Activated CD4-positive, alpha-beta T cell treated with anti-CD3 and anti-CD28 coated beads, Interleukin-2, Interleukin-4, amounts not matched to agents 100 ng/mL and 50 ng/mL, durations not matched to agents 16 hours and 8 hours (primary cell): ENCODE measurements around the gene CREB1.

ENCODE experiments used
- DNase-seq: peaks from one replicate; pipeline ENCODE4 v3.0.0-alpha.2; 2020; ENCODE audit warnings: low spot score

The CREB1 gene

DNA sequence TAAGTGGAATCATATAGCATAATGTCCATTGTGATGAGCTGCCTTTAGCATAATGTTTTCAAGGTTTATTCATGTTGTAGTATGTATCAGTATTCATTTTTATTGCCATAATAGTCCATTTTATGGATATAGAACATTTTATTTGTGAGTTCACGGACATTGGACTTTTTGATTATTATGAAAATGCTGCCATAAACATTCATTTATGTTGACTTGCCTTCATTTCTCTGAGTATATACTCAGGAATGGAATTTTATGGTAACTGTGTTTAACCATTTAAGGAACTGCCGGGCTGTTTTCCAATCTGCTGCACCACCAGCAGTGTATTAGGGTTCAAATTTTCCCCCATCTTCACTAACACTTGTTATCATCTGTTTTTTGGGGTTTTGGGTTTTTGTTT lies 12.2 kb downstream of the CREB1 start:
- no peak for DNase-seq

GRCh38 chr2:207543272-207543671 lies 13.5 kb downstream of the CREB1 start:
- DNase-seq = no peak

DNA sequence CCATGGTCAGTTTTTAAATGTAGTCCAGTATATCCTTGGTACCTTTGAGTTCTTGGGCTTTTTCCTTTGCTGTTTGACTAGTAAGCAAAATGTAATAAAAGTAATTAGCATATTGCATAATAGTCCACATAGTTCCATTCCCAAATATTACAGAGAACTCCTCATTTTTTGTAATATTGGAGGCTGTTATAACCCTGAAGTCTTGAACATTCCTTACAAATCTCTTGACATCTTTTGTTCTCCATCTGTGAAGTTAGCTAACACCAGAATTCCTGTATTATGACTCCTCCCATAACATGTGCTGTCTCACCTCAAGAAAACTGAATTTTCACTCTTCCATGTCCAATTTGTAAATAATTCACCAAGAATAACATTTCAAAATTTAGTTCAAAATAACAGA lies 17.1 kb downstream of the CREB1 start:
- DNase-seq = no peak

DNA sequence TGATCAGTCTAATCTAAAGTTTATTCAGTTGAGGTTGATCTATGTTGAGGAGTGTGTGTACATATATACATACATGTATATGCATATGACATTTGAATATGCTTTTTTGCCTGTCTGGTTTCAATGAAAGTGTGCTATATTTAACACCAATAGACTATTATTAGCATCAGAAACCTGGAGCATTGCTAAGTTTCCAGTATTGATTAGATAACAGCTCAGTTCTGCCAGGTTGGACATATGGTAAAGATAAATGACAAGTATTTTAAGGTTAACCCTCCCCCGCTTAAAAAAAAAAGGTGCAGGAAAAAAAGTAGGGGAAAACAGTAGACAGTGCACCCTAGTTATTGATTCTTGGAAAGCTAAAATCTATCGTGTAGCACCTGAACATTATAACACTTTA lies 19.4 kb downstream of the CREB1 start:
- no peak for DNase-seq

DNA sequence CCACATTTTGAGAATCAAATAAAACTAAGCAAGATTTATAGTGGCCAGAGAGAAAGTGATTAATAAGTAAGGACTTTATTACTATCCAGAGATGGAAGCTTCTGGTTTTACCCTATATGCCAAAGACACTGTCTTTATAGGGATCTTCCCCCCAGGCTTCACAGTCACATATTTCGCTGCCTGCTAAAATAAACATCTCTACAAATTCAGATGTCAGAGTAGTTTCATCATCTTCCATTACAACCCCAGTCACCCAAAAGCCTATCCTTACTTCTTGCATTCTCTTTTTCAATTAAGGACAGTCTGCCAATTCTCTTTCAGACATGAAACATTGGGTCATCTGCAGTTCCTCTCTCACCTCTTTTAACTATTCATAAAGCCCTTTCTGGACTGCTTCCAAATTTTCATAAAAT lies 28.3 kb downstream of the CREB1 start:
- DNase-seq = no peak

GRCh38 chr2:207561386-207562080 lies 31.8 kb downstream of the CREB1 start:
- no peak for DNase-seq

DNA sequence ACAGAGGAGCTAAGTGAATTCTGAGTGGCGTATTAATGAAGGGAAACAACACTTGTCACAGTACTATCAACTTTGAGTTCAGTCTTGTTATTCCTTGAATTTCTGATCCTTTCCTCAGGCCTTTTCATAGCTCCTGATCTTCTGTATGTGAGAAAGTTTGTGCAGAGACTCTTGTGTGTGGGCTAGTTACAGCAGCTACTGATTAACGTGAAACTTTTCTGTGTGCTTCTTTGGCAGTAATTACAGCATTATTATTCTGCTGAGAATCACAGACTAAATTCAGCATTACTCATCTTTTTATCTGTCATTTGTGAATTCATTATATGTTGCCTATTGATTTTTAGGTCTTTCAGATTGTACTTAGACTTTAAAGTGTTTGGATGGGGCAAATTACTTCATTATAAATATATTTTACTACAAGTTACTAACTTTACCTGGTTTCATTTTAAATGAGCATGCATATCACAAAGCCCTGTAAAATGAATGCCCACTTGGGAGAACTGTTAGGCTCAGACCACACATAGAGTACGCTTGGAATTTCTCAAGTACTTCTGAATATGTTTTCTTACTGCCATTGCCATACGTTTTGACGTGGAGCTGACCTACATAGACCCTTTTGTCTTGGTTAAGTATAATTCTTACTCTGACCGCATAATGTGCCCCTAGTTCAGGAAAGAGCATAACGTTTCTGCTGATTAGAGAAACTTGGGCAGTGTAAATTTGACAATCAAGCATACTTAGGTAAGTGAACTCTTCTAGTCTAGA lies 36.2 kb downstream of the CREB1 start:
- DNase-seq = no peak

DNA sequence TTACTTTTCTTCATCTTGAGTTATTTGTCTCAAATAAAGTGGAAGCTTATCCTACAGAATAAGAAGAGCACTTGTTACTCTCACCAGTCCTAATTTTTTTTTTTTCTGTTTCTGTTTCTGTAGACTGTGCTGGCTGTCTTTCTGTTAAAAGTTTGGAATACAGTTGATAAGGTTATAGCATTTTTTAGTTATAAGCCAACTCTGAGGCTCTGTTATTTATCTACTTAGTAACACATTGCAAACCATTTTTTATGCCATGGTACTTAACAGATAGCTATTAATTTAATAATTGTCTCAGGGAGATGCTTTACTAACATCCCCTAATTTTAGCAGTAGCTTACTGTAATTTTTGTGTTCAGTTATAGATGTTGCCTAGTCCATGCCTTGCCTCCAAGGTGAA lies 37.9 kb downstream of the CREB1 start:
- DNase-seq = no peak

- no peak for DNase-seq
These were observed 41.6 kb downstream of the CREB1 start for GRCh38 chr2:207571370-207571769.

DNA sequence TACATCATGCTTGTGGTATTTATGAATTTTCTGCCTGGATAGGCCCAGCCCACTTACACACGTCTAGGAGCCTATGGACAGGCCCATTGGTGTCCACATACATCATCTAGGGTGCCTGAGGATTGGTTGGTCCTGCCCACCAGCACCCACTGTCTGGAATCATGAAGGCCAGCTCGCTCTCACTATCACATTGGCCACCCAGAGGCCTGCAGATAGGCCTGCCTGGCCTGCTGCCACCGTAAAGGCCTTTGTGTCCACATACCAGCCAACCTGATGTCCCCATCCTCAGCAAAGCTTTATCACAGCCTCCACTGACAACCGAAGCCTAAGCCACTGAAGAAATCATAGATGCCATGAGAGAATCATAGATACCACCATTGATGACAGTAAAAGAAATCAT lies 55.2 kb downstream of the CREB1 start:
- DNase-seq = no peak

DNA sequence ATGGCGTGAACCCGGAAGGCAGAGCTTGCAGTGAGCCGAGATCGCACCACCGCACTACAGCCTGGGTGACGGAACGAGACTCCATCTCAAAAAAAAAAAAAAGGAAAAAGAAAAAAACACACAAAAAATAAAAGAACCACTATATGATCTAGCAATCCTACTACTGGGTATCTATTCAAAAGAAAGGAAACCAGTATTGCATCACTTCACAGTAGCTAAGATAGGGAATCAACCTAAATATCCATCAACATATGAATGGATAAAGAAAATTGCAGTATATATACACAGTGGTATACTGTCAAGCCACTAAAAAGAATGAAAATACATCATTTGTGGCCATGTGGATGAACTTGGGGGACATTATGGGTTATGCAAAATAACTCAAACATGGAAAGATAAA lies 57.5 kb downstream of the CREB1 start:
- DNase-seq = no peak

DNA sequence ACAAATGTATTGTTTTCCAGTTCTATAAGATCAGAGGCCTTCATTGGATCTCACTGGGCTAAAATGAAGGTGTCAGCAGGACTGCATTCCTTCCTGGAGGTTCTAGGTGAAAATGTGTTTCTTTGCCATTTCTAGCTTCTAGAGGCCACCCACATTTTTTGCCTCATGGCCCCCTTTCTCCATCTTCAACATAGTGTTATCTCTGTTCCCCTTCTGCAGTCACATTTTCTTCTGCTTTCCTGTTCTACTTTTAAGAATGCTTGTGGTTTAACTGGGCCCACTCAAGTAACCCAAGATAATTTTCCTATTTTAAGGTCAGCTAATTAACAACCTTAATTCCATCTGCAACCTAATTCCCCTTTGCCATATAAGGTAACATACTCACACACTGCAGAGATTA lies 59.4 kb downstream of the CREB1 start:
- no peak for DNase-seq

- DNase-seq = no peak
These were observed 63.5 kb downstream of the CREB1 start for GRCh38 chr2:207593277-207593676.

DNA sequence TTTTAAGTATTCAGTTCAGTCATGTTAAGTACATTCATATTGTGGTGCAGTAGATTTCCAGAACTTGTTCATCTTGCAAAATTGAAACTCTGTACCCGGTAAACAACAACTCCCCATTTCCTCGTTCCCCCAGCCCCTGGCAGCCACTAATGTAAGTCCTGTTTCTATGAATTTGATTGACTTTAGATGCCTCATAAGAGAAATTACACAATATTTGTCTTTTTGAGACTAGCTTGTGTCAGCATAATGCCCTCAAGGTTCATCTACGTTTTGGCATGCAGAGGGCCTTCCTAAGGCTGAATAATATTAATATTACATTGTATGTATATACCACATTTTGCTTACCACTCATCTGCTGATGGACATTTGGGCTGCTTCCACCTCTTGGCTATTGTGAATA lies 64.5 kb downstream of the CREB1 start:
- no peak for DNase-seq

DNA sequence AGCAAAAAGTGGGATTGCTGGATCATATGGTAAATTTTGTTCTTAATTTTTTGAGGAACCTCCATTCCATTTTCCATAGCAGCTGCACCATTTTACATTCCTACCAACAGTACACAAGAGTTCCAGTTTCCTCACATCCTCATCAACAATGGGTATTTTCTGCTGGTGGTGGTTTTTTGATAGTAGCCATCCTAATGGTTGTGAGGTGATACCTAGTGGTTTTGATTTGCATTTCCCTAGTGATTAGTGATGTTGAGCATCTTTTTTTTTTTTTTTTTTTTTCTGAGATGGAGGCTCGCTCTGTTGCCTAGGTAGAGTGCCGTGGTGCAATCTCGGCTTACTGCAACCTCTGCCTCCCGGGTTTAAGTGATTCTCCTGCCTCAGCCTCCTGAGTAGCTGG lies 65.0 kb downstream of the CREB1 start:
- no peak for DNase-seq

DNA sequence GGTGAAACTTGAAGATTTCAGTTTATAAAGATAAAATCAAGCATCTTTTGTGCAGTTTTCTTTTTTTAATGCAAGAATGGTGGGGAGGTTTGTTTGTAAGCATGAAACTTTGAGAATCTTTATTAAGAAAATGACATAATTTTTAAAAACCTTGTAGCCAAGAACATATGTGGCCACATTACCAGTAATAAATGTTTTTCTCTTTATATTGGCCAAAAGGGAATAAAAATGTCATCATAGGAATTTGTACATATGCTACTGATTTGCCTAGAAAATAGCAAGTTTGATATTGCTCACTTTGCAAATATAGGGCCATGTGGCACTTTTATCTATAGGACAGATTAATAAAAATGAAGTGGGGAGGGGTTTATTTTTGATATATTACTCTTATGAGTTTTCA lies 69.9 kb downstream of the CREB1 start:
- no peak for DNase-seq

DNA sequence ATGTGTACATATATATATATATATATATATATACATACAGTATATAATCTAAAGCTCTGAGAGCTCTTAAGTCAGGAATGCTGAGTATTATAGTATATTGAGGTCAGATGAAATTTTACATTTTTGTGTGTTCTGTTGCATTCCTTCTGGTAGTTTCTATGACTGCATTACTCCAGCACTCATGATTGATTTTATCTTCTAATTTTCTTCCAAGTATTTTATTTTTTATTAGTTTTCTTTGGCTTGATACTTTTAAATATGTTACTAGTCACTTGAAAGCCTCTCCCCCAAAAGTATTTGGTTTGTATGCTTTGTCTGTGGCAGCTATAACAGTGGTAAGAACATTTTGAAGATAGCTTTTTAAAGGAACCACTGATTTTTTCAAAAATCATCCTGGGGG lies 70.5 kb downstream of the CREB1 start:
- DNase-seq = no peak

GRCh38 chr2:207601774-207602173 lies 72.0 kb downstream of the CREB1 start:
- DNase-seq = no peak

DNA sequence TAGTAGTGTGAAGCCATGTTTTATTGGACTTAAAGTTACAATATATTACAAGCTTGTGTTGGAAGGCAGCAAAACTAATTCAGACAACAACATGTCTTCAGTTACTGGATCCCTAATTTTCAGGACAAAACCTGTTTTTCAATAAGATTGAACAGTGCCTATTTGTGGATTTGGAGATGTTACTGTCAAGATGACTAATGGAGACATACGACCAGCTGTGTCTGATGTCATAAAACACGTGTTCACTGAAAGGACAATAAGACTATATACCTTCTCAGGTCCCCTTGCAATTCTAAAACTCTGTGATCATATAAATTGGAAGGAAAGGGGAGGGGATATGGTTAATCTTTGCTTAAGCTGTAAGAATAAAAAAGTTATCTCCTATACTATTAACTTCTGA lies 73.7 kb downstream of the CREB1 start:
- DNase-seq = no peak

- DNase-seq = no peak
These were observed 76.6 kb downstream of the CREB1 start for GRCh38 chr2:207606399-207606798.

GRCh38 chr2:207606829-207607228 lies 77.1 kb downstream of the CREB1 start:
- no peak for DNase-seq

DNA sequence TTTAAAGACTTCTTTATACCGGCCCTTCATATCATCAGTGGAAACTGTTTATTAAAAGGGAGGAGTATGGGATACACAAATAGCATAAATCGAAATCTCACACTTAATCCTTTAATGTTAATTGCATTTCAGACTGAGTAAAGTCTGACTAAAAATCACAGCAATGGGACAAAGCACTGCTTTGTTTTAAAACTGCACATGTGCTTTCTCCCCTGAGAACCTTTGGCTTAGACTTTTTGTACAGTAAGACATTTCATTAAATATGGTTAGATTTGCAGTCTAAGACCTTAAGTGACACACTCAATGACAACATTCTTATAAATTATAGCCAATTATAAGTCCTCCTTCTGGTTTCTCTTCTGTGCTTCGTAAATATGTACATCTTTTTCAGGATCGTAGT lies 83.0 kb downstream of the CREB1 start:
- no peak for DNase-seq

DNA sequence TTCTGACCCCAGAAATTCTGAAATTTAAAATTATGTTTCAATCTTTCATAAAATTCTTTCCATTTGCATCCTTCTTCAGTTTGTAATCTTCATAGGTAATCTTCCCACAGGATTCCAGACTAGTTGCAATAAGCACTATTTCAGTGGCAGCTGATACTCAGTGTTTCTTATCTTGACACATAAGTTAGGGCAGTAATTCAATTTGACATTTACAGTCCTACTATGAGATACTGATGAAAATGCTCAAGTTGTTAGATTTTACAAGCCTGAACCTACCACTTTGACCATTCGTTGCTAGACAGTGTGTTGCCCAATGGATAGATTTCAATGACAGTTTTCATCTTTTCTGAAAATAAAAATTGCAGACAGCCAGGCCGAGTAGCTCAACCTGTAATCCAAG lies 85.1 kb downstream of the CREB1 start:
- no peak for DNase-seq

- no peak for DNase-seq
These were observed 86.4 kb downstream of the CREB1 start for GRCh38 chr2:207616185-207616584.
